Stimulated activated CD4-positive, alpha-beta T cell treated with anti-CD3 and anti-CD28 coated beads, Interleukin-2, amount 100 ng/mL, for 24 hours (primary cell): ENCODE measurements around the gene SFXN5.

Experiments used
- DNase-seq, 2 donors: peaks; one replicate each; pipeline ENCODE4 v3.0.0-alpha.2; 2020

Gene SFXN5

GRCh38 chr2:72991980-72992733 is 79.4 kb downstream of the SFXN5 start:
- DNase-seq = no peak

GRCh38 chr2:72991439-72991725 is 80.1 kb downstream of the SFXN5 start:
- no peak for DNase-seq

GRCh38 chr2:72990695-72991438 is 80.6 kb downstream of the SFXN5 start:
- no peak for DNase-seq

GRCh38 chr2:72989770-72990556 is 81.5 kb downstream of the SFXN5 start:
- DNase-seq = no peak

GRCh38 chr2:72988726-72989273 is 82.7 kb downstream of the SFXN5 start:
- no peak for DNase-seq

- DNase-seq = no peak
These were observed 83.5 kb downstream of the SFXN5 start for GRCh38 chr2:72988041-72988440.

GRCh38 chr2:72985891-72986683 is 85.4 kb downstream of the SFXN5 start:
- no peak for DNase-seq

GRCh38 chr2:72985136-72985535 is 86.4 kb downstream of the SFXN5 start:
- DNase-seq = no peak

GRCh38 chr2:72984172-72984671 is 87.3 kb downstream of the SFXN5 start:
- DNase-seq = no peak

GRCh38 chr2:72983500-72984161 is 87.9 kb downstream of the SFXN5 start:
- no peak for DNase-seq

GRCh38 chr2:72982781-72983499 is 88.6 kb downstream of the SFXN5 start:
- no peak for DNase-seq

GRCh38 chr2:72982219-72982618 is 89.3 kb downstream of the SFXN5 start:
- no peak for DNase-seq

- DNase-seq = no peak
These were observed 90.0 kb downstream of the SFXN5 start for GRCh38 chr2:72981536-72981935.

- no peak for DNase-seq
These were observed 90.8 kb downstream of the SFXN5 start for GRCh38 chr2:72980535-72981217.

- DNase-seq = no peak
These were observed 91.6 kb downstream of the SFXN5 start for GRCh38 chr2:72979896-72980295.

- no peak for DNase-seq
These were observed 96.5 kb downstream of the SFXN5 start for GRCh38 chr2:72975017-72975416.

GRCh38 chr2:72974436-72974754 is 97.1 kb downstream of the SFXN5 start:
- DNase-seq = no peak

- DNase-seq = peak; percentile 32 to 38
These were observed 97.7 kb downstream of the SFXN5 start for GRCh38 chr2:72973566-72974435.

- DNase-seq = no peak
These were observed 98.4 kb downstream of the SFXN5 start for GRCh38 chr2:72973137-72973535.
